ENCODE measurements around the gene MPI.

- TF ChIP-seq CTCF (conservative IDR thresholded peaks at IDR 0.05 in 1 of 2, IDR thresholded peaks at IDR 0.05 in 1 of 2; ENCODE audit: extremely low read depth in 1 of 2, insufficient read depth in 1 of 2, low read depth in 1 of 2, low read length in 2 of 2) (no peak), EZH2 (IDR thresholded peaks at IDR 0.05; ENCODE audit: borderline replicate concordance, low read length) (no peak)
Observed at GRCh38 chr15:74885461-74885860, 4.4 kb upstream of the MPI start.
